ENCODE data around the gene ACVR1B. TPM values are rescaled to one million over a fixed set of nuclear protein-coding genes. Genes with fewer than 3 reads are reported as not detected.
A peak's percentile ranks its signal among the peaks of the same experiment; 100 is the strongest.

ACVR1B gene
- total and polyA plus RNA-seq, 2 of the 8 experiments (the other 6 are each of a cell fraction or from before 2014, with no cell fraction given), result 16.0 to 19.2 TPM

DNA sequence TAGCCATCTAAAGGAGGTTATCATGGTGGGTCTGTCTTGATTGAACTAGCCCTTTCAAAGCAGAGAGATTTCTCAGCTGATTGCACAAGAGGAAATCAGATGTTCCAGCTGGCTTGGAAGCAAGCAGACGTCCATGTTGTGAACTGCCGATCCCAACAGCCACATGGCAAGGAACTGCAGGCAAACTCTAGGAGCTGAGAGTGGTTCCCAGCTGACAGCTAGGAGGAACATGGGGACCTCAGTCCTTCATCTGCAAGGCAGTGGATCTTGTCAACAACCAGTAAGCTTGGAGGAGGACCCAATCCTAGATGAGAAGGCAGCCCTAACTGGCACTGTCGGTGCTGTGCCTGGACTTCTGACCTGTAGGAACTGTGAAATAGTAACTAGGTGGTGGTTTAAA, 7.7 kb downstream of the ACVR1B start:
- CTCF ChIA-PET (ENCODE audit: partially characterized antibody), result interaction anchor here (1.1 to 4.3 kb wide), 4 partner anchors 12 to 69 kb away, joined by 4 to 40 read pairs (median 6); no protein-coding TSS in a partner anchor

More for the DNA sequence above, 7.7 kb downstream of the ACVR1B start:
- Histone ChIP-seq H4K20me1 (replicated peaks in 1 of 2; ENCODE audit: control insufficient read depth in 1 of 2, insufficient read depth in 2 of 2, low read length in 2 of 2) (peaks cover 5 to 15% of the 10 kb centered on the region in 2 experiments), H3K23me2 (ENCODE audit: low read depth, low read length) (no peaks in the 10 kb centered on the region; the same call in 1 of the 2 replicates), H4K8ac (ENCODE audit: extremely low read depth, insufficient read depth, low read length) (no peak overlapping the region; the same call in 1 of the 2 replicates), H3K4me1 (replicated peaks in 1 of 4; ENCODE audit: control insufficient read depth in 3 of 4, insufficient read depth in 4 of 4, low read length in 3 of 4) (no peaks in the 10 kb centered on the region), H3K9ac (replicated peaks in 1 of 4; ENCODE audit: extremely low read depth in 1 of 4, low read depth in 3 of 4, low read length in 3 of 4) (no peak overlapping the region), H2BK12ac (ENCODE audit: low read depth, low read length) (no peak overlapping the region), H4K5ac (ENCODE audit: insufficient read length, low read depth, low read length) (no peak overlapping the region), H2AK5ac (ENCODE audit: low read depth, low read length) (no peak overlapping the region), H3K23ac (ENCODE audit: insufficient read length) (peak overlapping the region; percentile 88), H3K36me3 (ENCODE audit: control insufficient read depth in 2 of 4, insufficient read depth in 4 of 4, low read length in 3 of 4) (peaks cover 0 to 7% (median 0%) of the 10 kb centered on the region in 4 experiments; a peak in 2 of 8 replicates), H3K27me3 (replicated peaks in 1 of 4; ENCODE audit: control insufficient read depth in 3 of 4, extremely low read depth in 1 of 4, insufficient read depth in 3 of 4, low read length in 3 of 4) (no peaks in the 10 kb centered on the region), H3K4me2 (ENCODE audit: insufficient read depth in 1 of 2, low read depth in 2 of 2, low read length in 2 of 2) (no peak overlapping the region), H2AFZ (ENCODE audit: low read length) (no peak overlapping the region), H2BK15ac (ENCODE audit: low read length) (no peak overlapping the region), H3K9me3 (ENCODE audit: insufficient read depth in 2 of 2, low read depth in 1 of 2, low read length in 1 of 2) (no peaks in the 10 kb centered on the region), H3K4ac (replicated peaks; ENCODE audit: insufficient read length, low read depth, low read length) (no peak overlapping the region), H2BK20ac (ENCODE audit: low read length) (no peak overlapping the region), H3K79me2 (ENCODE audit: control insufficient read depth in 1 of 2, insufficient read depth in 2 of 2, low read length in 2 of 2) (peaks cover 0 to 32% of the 10 kb centered on the region in 2 experiments; a peak in 2 of 4 replicates), H3K56ac (replicated peaks; ENCODE audit: insufficient read length, low read depth, low read length) (no peak overlapping the region), H3K79me1 (ENCODE audit: low read depth, low read length) (0 out of 2 replicates have a peak, but pooled peaks cover 2% of the 10 kb centered on the region), H3K27ac (ENCODE audit: low read depth, low read length) (no peak overlapping the region), H3K4me3 (ENCODE audit: extremely low read depth in 1 of 4, insufficient read depth in 2 of 4, low read depth in 3 of 4, low read length in 4 of 4) (no peak overlapping the region), H3K14ac (ENCODE audit: insufficient read length) (no peak overlapping the region), H3K18ac (ENCODE audit: extremely low read depth, low read length) (no peak overlapping the region), H2BK5ac (ENCODE audit: low read depth, low read length) (no peak overlapping the region), H2BK120ac (replicated peaks; ENCODE audit: low read depth, low read length) (no peak overlapping the region), H4K91ac (replicated peaks; ENCODE audit: insufficient read length, low read length) (no peak overlapping the region)
- 98% methylated on average over 3 of the region's 3 CpGs; no CpG with 5 or more reads in 1 of the 2 experiments for WGBS, 2 experiments (ENCODE audit: extremely low coverage in 1 of 2, insufficient coverage in 1 of 2, insufficient read length in 1 of 2, insufficient replicate concordance in 2 of 2, low coverage in 1 of 2, low lambda C conversion rate in 2 of 2, missing lambda C conversion rate in 1 of 2)
- POLR2A ChIA-PET (ENCODE audit: partially characterized antibody), result interaction anchor here (0.6 kb wide), 1 partner anchor 63 kb away, joined by 4 read pairs; no protein-coding TSS in a partner anchor
- no peak for TF ChIP-seq YY1 (IDR thresholded peaks at IDR 0.05; ENCODE audit: low read depth, low read length)
- TF ChIP-seq TEAD4 (IDR thresholded peaks at IDR 0.05; ENCODE audit: low read depth, low read length), result no peak
- no peak for TF ChIP-seq CHD2 (IDR thresholded peaks at IDR 0.05; ENCODE audit: low read length)
- TF ChIP-seq, protein P1, sequence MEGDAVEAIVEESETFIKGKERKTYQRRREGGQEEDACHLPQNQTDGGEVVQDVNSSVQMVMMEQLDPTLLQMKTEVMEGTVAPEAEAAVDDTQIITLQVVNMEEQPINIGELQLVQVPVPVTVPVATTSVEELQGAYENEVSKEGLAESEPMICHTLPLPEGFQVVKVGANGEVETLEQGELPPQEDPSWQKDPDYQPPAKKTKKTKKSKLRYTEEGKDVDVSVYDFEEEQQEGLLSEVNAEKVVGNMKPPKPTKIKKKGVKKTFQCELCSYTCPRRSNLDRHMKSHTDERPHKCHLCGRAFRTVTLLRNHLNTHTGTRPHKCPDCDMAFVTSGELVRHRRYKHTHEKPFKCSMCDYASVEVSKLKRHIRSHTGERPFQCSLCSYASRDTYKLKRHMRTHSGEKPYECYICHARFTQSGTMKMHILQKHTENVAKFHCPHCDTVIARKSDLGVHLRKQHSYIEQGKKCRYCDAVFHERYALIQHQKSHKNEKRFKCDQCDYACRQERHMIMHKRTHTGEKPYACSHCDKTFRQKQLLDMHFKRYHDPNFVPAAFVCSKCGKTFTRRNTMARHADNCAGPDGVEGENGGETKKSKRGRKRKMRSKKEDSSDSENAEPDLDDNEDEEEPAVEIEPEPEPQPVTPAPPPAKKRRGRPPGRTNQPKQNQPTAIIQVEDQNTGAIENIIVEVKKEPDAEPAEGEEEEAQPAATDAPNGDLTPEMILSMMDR (IDR thresholded peaks at IDR 0.05; ENCODE audit: control extremely low read depth in 1 of 3, insufficient read depth in 1 of 3, low read depth in 1 of 3, low read length in 3 of 3), result no peak
- TF ChIP-seq SP1 (IDR thresholded peaks at IDR 0.05; ENCODE audit: low read depth, low read length), result no peak
- no peak for TF ChIP-seq BACH1 (IDR thresholded peaks at IDR 0.05; ENCODE audit: low read length)
- no peak for TF ChIP-seq CTBP2 (IDR thresholded peaks at IDR 0.05; ENCODE audit: borderline replicate concordance, insufficient read depth, insufficient read length, low read length)
- TF ChIP-seq NANOG (IDR thresholded peaks at IDR 0.05; ENCODE audit: insufficient read depth, low read depth, low read length, poor library complexity, severe bottlenecking), result no peak
- TF ChIP-seq SUZ12 (IDR thresholded peaks at IDR 0.05; ENCODE audit: low read length), result no peak
- TF ChIP-seq RFX5 (IDR thresholded peaks at IDR 0.05; ENCODE audit: borderline replicate concordance, low read depth, low read length), result no peak
- FAIRE-seq (no peak), DNase-seq (ENCODE audit: low read depth in 1 of 2, low spot score in 2 of 2) (no peak)
